ENCODE measurements around the gene EXOC3. TPM values are rescaled to one million over a fixed set of nuclear protein-coding genes. Genes with fewer than 3 reads are reported as not detected.
"Not testable (repeated sequence)": the region's sequence is repeated elsewhere in the genome, so short reads cannot be mapped to it uniquely, and the experiment has no call there.

EXOC3 gene
- total RNA-seq, 1 donor from 2014 or later: 37.3 TPM

- no peak for TF ChIP-seq CTCF (IDR thresholded peaks at IDR 0.05; ENCODE audit: insufficient read depth, low read length, poor library complexity, severe bottlenecking)
- peaks cover 2% of the 10 kb centered on the region for H3K27me3 ChIP-seq (ENCODE audit: control insufficient read depth, insufficient read depth, low read length)
- DNase-seq (ENCODE audit: low read depth): no peak
- H3K36me3 ChIP-seq (ENCODE audit: control insufficient read depth, insufficient read depth, low read length): no peaks in the 10 kb centered on the region
- H3K4me3 ChIP-seq (ENCODE audit: low read depth, low read length): no peak overlapping the region
These were observed 41.6 kb upstream of the EXOC3 start for GRCh38 chr5:401146-402034.

DNA sequence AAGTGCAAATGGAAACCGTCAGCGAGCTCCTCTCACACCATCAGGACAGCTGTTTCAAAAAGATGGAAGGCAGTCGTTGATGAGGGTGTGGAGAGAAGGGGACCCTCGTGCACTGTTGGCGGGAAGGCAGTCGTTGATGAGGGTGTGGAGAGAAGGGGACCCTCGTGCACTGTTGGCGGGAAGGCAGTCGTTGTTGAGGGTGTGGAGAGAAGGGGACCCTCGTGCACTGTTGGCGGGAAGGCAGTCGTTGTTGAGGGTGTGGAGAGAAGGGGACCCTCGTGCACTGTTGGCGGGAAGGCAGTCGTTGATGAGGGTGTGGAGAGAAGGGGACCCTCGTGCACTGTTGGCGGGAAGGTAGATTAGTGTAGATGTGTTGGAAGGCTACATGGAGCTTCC lies 40.8 kb upstream of the EXOC3 start:
- not testable (repeated sequence) for H3K36me3 ChIP-seq (ENCODE audit: control insufficient read depth, insufficient read depth, low read length); DNase-seq (ENCODE audit: low read depth)

GRCh38 chr5:402615-403359 lies 40.2 kb upstream of the EXOC3 start:
- no peak for DNase-seq (ENCODE audit: low read depth)
- no peak overlapping the region for H3K4me3 ChIP-seq (ENCODE audit: low read depth, low read length)
- H3K27me3 ChIP-seq (ENCODE audit: control insufficient read depth, insufficient read depth, low read length): peaks cover 2% of the 10 kb centered on the region
- no peaks in the 10 kb centered on the region for H3K36me3 ChIP-seq (ENCODE audit: control insufficient read depth, insufficient read depth, low read length)
- TF ChIP-seq CTCF (IDR thresholded peaks at IDR 0.05; ENCODE audit: insufficient read depth, low read length, poor library complexity, severe bottlenecking): no peak

More for the DNA sequence above, 40.8 kb upstream of the EXOC3 start:
- not testable (repeated sequence) for H3K27me3 ChIP-seq (ENCODE audit: control insufficient read depth, insufficient read depth, low read length); H3K4me3 ChIP-seq (ENCODE audit: low read depth, low read length)

GRCh38 chr5:403995-404394 lies 39.0 kb upstream of the EXOC3 start:
- no peak for TF ChIP-seq CTCF (IDR thresholded peaks at IDR 0.05; ENCODE audit: insufficient read depth, low read length, poor library complexity, severe bottlenecking)
- DNase-seq (ENCODE audit: low read depth): no peak

GRCh38 chr5:404666-405241 lies 38.2 kb upstream of the EXOC3 start:
- Histone ChIP-seq H3K27me3 (ENCODE audit: control insufficient read depth, insufficient read depth, low read length) (peaks cover under 1% of the 10 kb centered on the region), H3K36me3 (ENCODE audit: control insufficient read depth, insufficient read depth, low read length) (no peaks in the 10 kb centered on the region), H3K4me3 (ENCODE audit: low read depth, low read length) (no peak overlapping the region)
- DNase-seq (ENCODE audit: low read depth): no peak
- no peak for TF ChIP-seq CTCF (IDR thresholded peaks at IDR 0.05; ENCODE audit: insufficient read depth, low read length, poor library complexity, severe bottlenecking)

More at GRCh38 chr5:403995-404394, 39.0 kb upstream of the EXOC3 start:
- Histone ChIP-seq H3K27me3 (ENCODE audit: control insufficient read depth, insufficient read depth, low read length) (peaks cover 2% of the 10 kb centered on the region), H3K36me3 (ENCODE audit: control insufficient read depth, insufficient read depth, low read length) (no peaks in the 10 kb centered on the region), H3K4me3 (ENCODE audit: low read depth, low read length) (no peak overlapping the region)

DNA sequence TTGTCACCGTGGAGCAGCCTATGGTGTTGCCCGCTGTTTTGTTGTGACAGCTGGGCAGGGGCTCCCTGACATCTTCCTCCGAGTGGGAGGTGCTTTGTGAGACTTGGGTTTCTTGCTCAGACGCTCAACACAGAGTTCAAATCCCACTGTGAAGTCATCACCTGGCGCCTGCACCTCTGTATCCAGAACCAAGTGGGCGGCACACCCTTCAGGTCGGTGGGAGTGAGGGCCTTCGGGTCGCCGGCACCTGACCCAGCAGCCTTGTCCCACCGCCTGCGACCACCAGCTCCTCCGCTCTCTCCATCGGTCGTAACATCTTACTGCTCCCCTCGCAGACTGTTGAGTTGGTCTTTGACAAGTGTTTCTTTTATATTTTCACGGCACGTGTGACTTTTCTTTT lies 37.6 kb upstream of the EXOC3 start:
- Histone ChIP-seq H3K36me3 (ENCODE audit: control insufficient read depth, insufficient read depth, low read length) (no peaks in the 10 kb centered on the region), H3K4me3 (ENCODE audit: low read depth, low read length) (no peak overlapping the region), H3K27me3 (ENCODE audit: control insufficient read depth, insufficient read depth, low read length) (no peaks in the 10 kb centered on the region)
- no peak for DNase-seq (ENCODE audit: low read depth)
- no peak for TF ChIP-seq CTCF (IDR thresholded peaks at IDR 0.05; ENCODE audit: insufficient read depth, low read length, poor library complexity, severe bottlenecking)
